A673 (cell line): Measurements from ENCODE around the gene HECW1. TPM values are rescaled to one million over a fixed set of nuclear protein-coding genes. Genes with fewer than 3 reads are reported as not detected.

Source experiments
- BruUV-seq: library from RNA; stranded (reverse); fragments of 400-500 nt; replicated peaks from 2 replicates; lab custom pipeline; 2021; lab: Mats Ljungman, UMichigan
- CTCF ChIA-PET: fragments of 300-600 bp; sonication (Branson Sonifier 250); formaldehyde crosslinking; loops from one replicate; lab custom pipeline; 2022; ENCODE audit warnings: antibody characterized with exemption; lab: Charles Lee
- POLR2A ChIA-PET: fragments of 300-600 bp; sonication (Branson Sonifier 250); formaldehyde crosslinking; loops from one replicate; lab custom pipeline; 2022; ENCODE audit warnings: antibody characterized with exemption; ENCODE audit not compliant: low non-redundant PET; lab: Charles Lee
- DNase-seq: peaks from one replicate; pipeline ENCODE4 v3.0.0-alpha.2; 2015; ENCODE audit warnings: low spot score
- H3K27ac ChIP-seq: fragments of 200-600 bp; sonication (generic); 2 replicates; pipeline ENCODE4 v1.5.1; 2016; ENCODE audit warnings: mixed run types, low read depth, mild to moderate bottlenecking, mixed read lengths, antibody characterized with exemption, low read length; ENCODE audit not compliant: poor library complexity, severe bottlenecking
- H3K27me3 ChIP-seq: fragments of 200-600 bp; sonication (generic); replicated peaks from 2 replicates; pipeline ENCODE4 v1.6.1; 2017; ENCODE audit warnings: mixed run types, low read depth, mild to moderate bottlenecking, mixed read lengths, antibody characterized with exemption, low read length; ENCODE audit not compliant: insufficient read depth, poor library complexity
- H3K36me3 ChIP-seq: fragments of 200-600 bp; sonication (generic); 2 replicates; pipeline ENCODE4 v1.6.1; 2016; ENCODE audit warnings: mixed run types, mild to moderate bottlenecking, mixed read lengths, antibody characterized with exemption, low read length; ENCODE audit not compliant: insufficient read depth, poor library complexity, severe bottlenecking
- H3K4me1 ChIP-seq: fragments of 200-600 bp; sonication (generic); 2 replicates; pipeline ENCODE4 v1.6.1; 2017; ENCODE audit warnings: mixed run types, mild to moderate bottlenecking, mixed read lengths, antibody characterized with exemption, low read length; ENCODE audit not compliant: insufficient read depth, poor library complexity, severe bottlenecking
- H3K4me3 ChIP-seq: fragments of 200-600 bp; sonication (generic); 2 replicates; pipeline ENCODE4 v1.5.1; 2016; ENCODE audit warnings: low read depth, mixed run types, mild to moderate bottlenecking, mixed read lengths, low read length; ENCODE audit not compliant: poor library complexity, severe bottlenecking
- H3K9me3 ChIP-seq: fragments of 200-600 bp; sonication (generic); 2 replicates; pipeline ENCODE4 v1.6.1; 2016; ENCODE audit warnings: mixed run types, low read depth, mild to moderate bottlenecking, mixed read lengths, antibody characterized with exemption, low read length; ENCODE audit not compliant: poor library complexity, severe bottlenecking
- CTCF ChIP-seq: fragments of 300-800, 200-600 bp; sonication (generic); conservative IDR thresholded peaks from 2 replicates; pipeline ENCODE4 v1.5.1; 2017; ENCODE audit warnings: low read depth, mild to moderate bottlenecking, antibody characterized with exemption, low read length, moderate library complexity, mixed read lengths
- EZH2 ChIP-seq: fragments of 200-600 bp; sonication (generic); IDR thresholded peaks from 2 replicates; pipeline ENCODE4 v1.6.1; 2017; ENCODE audit warnings: borderline replicate concordance, low read depth, mild to moderate bottlenecking, mixed read lengths, antibody characterized with exemption, low read length; ENCODE audit not compliant: poor library complexity, severe bottlenecking
- intact Hi-C: fragments of 100-400 bp; cut with micrococcal nuclease; formaldehyde crosslinking; loops from one replicate; pipeline ENCODE4 v1.10.0; 2022; ENCODE audit not compliant: unreplicated experiment
- total RNA-seq: library from RNA; stranded (reverse); gene quantifications from 2 replicates; pipeline ENCODE4 v1.2.3, GENCODE V29; 2021

Gene HECW1
- total RNA-seq, 1 experiment from 2014 or later, result 0.39 TPM

DNA sequence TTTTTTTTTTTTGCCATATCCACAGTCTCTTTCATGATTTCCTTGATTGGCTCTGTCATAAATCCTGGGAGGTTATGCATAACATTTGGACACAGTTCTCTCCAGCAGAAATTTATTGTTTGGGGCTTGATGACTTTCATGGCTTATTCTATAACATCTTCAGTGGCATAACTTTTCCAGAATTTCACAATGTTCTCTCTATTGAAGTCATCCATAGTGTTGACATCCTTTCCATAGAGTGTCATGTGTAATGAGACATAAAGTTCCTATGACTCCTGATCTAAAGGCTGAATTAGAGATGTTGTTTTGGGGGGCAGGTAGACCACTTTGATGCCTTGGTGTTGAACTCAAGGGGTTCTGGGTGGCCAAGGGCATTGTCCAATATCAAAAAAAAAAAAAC, 433.8 kb downstream of the HECW1 start:
- DNase-seq, result no peak
- H3K9me3 ChIP-seq, result no peaks in the 10 kb centered on the region
- intact Hi-C loops, result no loop called here
- H3K4me1 ChIP-seq, result no peaks in the 10 kb centered on the region
- ChIA-PET CTCF (no interaction called here), POLR2A (no interaction called here)
- no TSS peak for BruUV-seq
- no peak overlapping the region for H3K27ac ChIP-seq
- no peaks in the 10 kb centered on the region for H3K36me3 ChIP-seq
- no peak overlapping the region for H3K4me3 ChIP-seq
- no peak for TF ChIP-seq EZH2
- no peak for TF ChIP-seq CTCF
- no peaks in the 10 kb centered on the region for H3K27me3 ChIP-seq

- ChIA-PET POLR2A (no interaction called here), CTCF (no interaction called here)
- H3K36me3 ChIP-seq, result no peaks in the 10 kb centered on the region
- no peak overlapping the region for H3K27ac ChIP-seq
- DNase-seq, result no peak
- no peaks in the 10 kb centered on the region for H3K27me3 ChIP-seq
- BruUV-seq, result no TSS peak
- intact Hi-C loops, result no loop called here
- H3K9me3 ChIP-seq, result no peaks in the 10 kb centered on the region
- no peaks in the 10 kb centered on the region for H3K4me1 ChIP-seq
- no peak overlapping the region for H3K4me3 ChIP-seq
- TF ChIP-seq EZH2 (no peak), CTCF (no peak)
Observed at GRCh38 chr7:43550427-43550826, 438.0 kb downstream of the HECW1 start.

- DNase-seq, result no peak
- no TSS peak for BruUV-seq
- Histone ChIP-seq H3K9me3 (no peaks in the 10 kb centered on the region), H3K4me3 (no peak overlapping the region), H3K36me3 (no peaks in the 10 kb centered on the region), H3K27ac (no peak overlapping the region), H3K4me1 (no peaks in the 10 kb centered on the region), H3K27me3 (no peaks in the 10 kb centered on the region)
- intact Hi-C loops, result no loop called here
- TF ChIP-seq CTCF (no peak), EZH2 (no peak)
- ChIA-PET POLR2A (no interaction called here), CTCF (no interaction called here)
Observed at GRCh38 chr7:43552122-43552521, 439.7 kb downstream of the HECW1 start.
